NCI-H2196 treated with DMSO at 0.1 percent for 48 hours (cell line): Measurements from ENCODE around the gene PCDH19.

Source experiments
- DNase-seq: peaks from one replicate; lab custom pipeline; 2025; ENCODE audit not compliant: unreplicated experiment; lab: John Stamatoyannopoulos, UW

Gene PCDH19

GRCh38 chrX:100299559-100299958 is 110.5 kb downstream of the PCDH19 start:
- no peak for DNase-seq

- no peak for DNase-seq
Observed at GRCh38 chrX:100297728-100298127, 112.3 kb downstream of the PCDH19 start.

- DNase-seq = no peak
Observed at GRCh38 chrX:100296183-100296753, 113.8 kb downstream of the PCDH19 start.

GRCh38 chrX:100294965-100295364 is 115.1 kb downstream of the PCDH19 start:
- no peak for DNase-seq

- DNase-seq = no peak
Observed at GRCh38 chrX:100289066-100289558, 121.0 kb downstream of the PCDH19 start.

- DNase-seq = no peak
Observed at GRCh38 chrX:100277231-100277630, 132.8 kb downstream of the PCDH19 start.

GRCh38 chrX:100274916-100275315 is 135.2 kb downstream of the PCDH19 start:
- no peak for DNase-seq

- no peak for DNase-seq
Observed at GRCh38 chrX:100265179-100265578, 144.9 kb downstream of the PCDH19 start.

GRCh38 chrX:100264200-100264599 is 145.9 kb downstream of the PCDH19 start:
- no peak for DNase-seq

- no peak for DNase-seq
Observed at GRCh38 chrX:100263650-100264049, 146.4 kb downstream of the PCDH19 start.

- no peak for DNase-seq
Observed at GRCh38 chrX:100248885-100249493, 161.1 kb downstream of the PCDH19 start.

GRCh38 chrX:100247826-100248225 is 162.2 kb downstream of the PCDH19 start:
- DNase-seq = no peak

GRCh38 chrX:100244681-100245080 is 165.4 kb downstream of the PCDH19 start:
- DNase-seq = no peak
